GM23338 (cell line): Measurements from ENCODE around the gene MINK1.

Experiments used
- CREB1 ChIP-seq: fragments of 250-450 bp; sonication (Bioruptor Pico); IDR thresholded peaks from 2 replicates; pipeline ENCODE4 v1.5.0; 2020; ENCODE audit warnings: low read depth, mild to moderate bottlenecking, moderate library complexity
- CTCF ChIP-seq, 2 experiments: fragments of 200-600 bp in 1 of 2; sonication (generic) in 1 of 2; conservative IDR thresholded peaks; 2 replicates each; pipeline versions ENCODE4 v1.5.1 to v1.6.1; 2016 to 2017; ENCODE audit warnings: antibody characterized with exemption in 2 of 2, low read depth in 2 of 2, mild to moderate bottlenecking in 2 of 2, moderate library complexity in 1 of 2
- ETS1 ChIP-seq: IDR thresholded peaks from 2 replicates; pipeline ENCODE4 v1.6.1; 2016; ENCODE audit warnings: antibody characterized with exemption
- EZH2 ChIP-seq: fragments of 200-600 bp; sonication (generic); IDR thresholded peaks from one replicate; pipeline ENCODE4 v1.8.0; 2017; ENCODE audit warnings: antibody characterized with exemption, mild to moderate bottlenecking, low read depth; ENCODE audit not compliant: unreplicated experiment
- EZH2phosphoT487 ChIP-seq: fragments of 200-600 bp; sonication (generic); IDR thresholded peaks from one replicate; pipeline ENCODE4 v1.8.1; 2018; ENCODE audit warnings: antibody characterized with exemption; ENCODE audit not compliant: unreplicated experiment
- JUNB ChIP-seq: IDR thresholded peaks from one replicate; pipeline ENCODE4 v1.6.1; 2016; ENCODE audit warnings: antibody characterized with exemption; ENCODE audit not compliant: unreplicated experiment
- NANOG ChIP-seq: IDR thresholded peaks from 2 replicates; pipeline ENCODE4 v1.6.1; 2016; ENCODE audit warnings: antibody characterized with exemption, borderline replicate concordance
- POLR2AphosphoS5 ChIP-seq: IDR thresholded peaks from 2 replicates; pipeline ENCODE4 v1.6.1; 2016; ENCODE audit warnings: antibody characterized with exemption, low read depth
- REST ChIP-seq: IDR thresholded peaks from one replicate; pipeline ENCODE4 v1.6.1; 2018; ENCODE audit warnings: antibody characterized with exemption; ENCODE audit not compliant: unreplicated experiment
- STAT1 ChIP-seq: IDR thresholded peaks from one replicate; pipeline ENCODE4 v1.6.1; 2016; ENCODE audit warnings: antibody characterized with exemption; ENCODE audit not compliant: unreplicated experiment
- ZNF114 ChIP-seq: fragments of 250-450 bp; sonication (Bioruptor Pico); IDR thresholded peaks from 2 replicates; pipeline ENCODE4 v1.5.0; 2020; ENCODE audit warnings: mild to moderate bottlenecking, moderate library complexity
- ZNF462 ChIP-seq: fragments of 250-450 bp; sonication (Bioruptor Pico); IDR thresholded peaks from 2 replicates; pipeline ENCODE4 v1.5.0; 2020; ENCODE audit warnings: mild to moderate bottlenecking, moderate library complexity

- TF ChIP-seq CTCF (conservative IDR thresholded peaks at IDR 0.05; ENCODE audit: low read depth in 2 of 2) (no peak), POLR2AphosphoS5 (no peak), EZH2 (no peak), NANOG (no peak), CREB1 (CRISPR knock-in tag) (no peak), EZH2phosphoT487 (no peak), ZNF462 (no peak), REST (no peak), JUNB (no peak), ETS1 (no peak), STAT1 (no peak), ZNF114 (CRISPR knock-in tag) (no peak)
Measured at GRCh38 chr17:4811471-4811870, 21.7 kb upstream of the MINK1 start.
